ENCODE results near the gene TMEM170A. TPM values are rescaled to one million over a fixed set of nuclear protein-coding genes. Genes with fewer than 3 reads are reported as not detected.
"Not testable (repeated sequence)": the region's sequence is repeated elsewhere in the genome, so short reads cannot be mapped to it uniquely, and the experiment has no call there.

The TMEM170A gene
- total and polyA plus RNA-seq, 3 donors from 2014 or later, result 42.2 to 54.2 (median 44.3) TPM

GRCh38 chr16:75429621-75430403, 34.7 kb downstream of the TMEM170A start:
- H3K27ac ChIP-seq, result peak overlapping the region; percentile 72 to 77
- peaks cover 1% of the 10 kb centered on the region for H3K4me1 ChIP-seq
- no peaks in the 10 kb centered on the region for H3K36me3 ChIP-seq (ENCODE audit: low read depth, missing control alignments)
- no peak overlapping the region for H3K4me3 ChIP-seq
- no peaks in the 10 kb centered on the region for H3K9me3 ChIP-seq
- no peak for DNase-seq
- WGBS, 2 donors, result 82 to 85% methylated on average over 11 of the region's 11 CpGs
- TF ChIP-seq POLR2A (IDR thresholded peaks at IDR 0.05), result no peak
- TF ChIP-seq CTCF (IDR thresholded peaks at IDR 0.05), result no peak
- intact Hi-C loops (cut with DNase I; ENCODE audit: low total_unique reads), result no loop called here
- H3K27me3 ChIP-seq, result no peaks in the 10 kb centered on the region

GRCh38 chr16:75426524-75426923, 38.0 kb downstream of the TMEM170A start:
- intact Hi-C loops (cut with DNase I; ENCODE audit: low total_unique reads); H3K4me3 ChIP-seq; H3K36me3 ChIP-seq (ENCODE audit: low read depth, missing control alignments); H3K9me3 ChIP-seq; DNase-seq; H3K27me3 ChIP-seq: not testable (repeated sequence)
- Histone ChIP-seq H3K27ac (peak overlapping the region in 1 of 2 donors; percentile 77), H3K4me1 (peaks cover 12% of the 10 kb centered on the region)
- WGBS, 2 donors, result 50 to 69% methylated on average over 2 of the region's 2 CpGs

GRCh38 chr16:75424105-75424762, 40.3 kb downstream of the TMEM170A start:
- H3K9me3 ChIP-seq; H3K4me3 ChIP-seq; H3K27me3 ChIP-seq; H3K36me3 ChIP-seq (ENCODE audit: low read depth, missing control alignments); DNase-seq; intact Hi-C loops (cut with DNase I; ENCODE audit: low total_unique reads): not testable (repeated sequence)
- peaks cover 27% of the 10 kb centered on the region for H3K4me1 ChIP-seq
- WGBS, 2 donors, result 55% methylated on average over 18 of the region's 18 CpGs
- peak overlapping the region; percentile 46 to 59 for H3K27ac ChIP-seq

- H3K27me3 ChIP-seq, result no peaks in the 10 kb centered on the region
- TF ChIP-seq POLR2A (IDR thresholded peaks at IDR 0.05) (no peak), CTCF (IDR thresholded peaks at IDR 0.05) (no peak)
- intact Hi-C loops (cut with DNase I; ENCODE audit: low total_unique reads), result no loop called here
- no peak overlapping the region for H3K4me3 ChIP-seq
- DNase-seq, result no peak
- H3K4me1 ChIP-seq, result peaks cover 30% of the 10 kb centered on the region
- WGBS, 2 donors, result 43 to 66% methylated on average over 4 of the region's 4 CpGs
- H3K36me3 ChIP-seq (ENCODE audit: low read depth, missing control alignments), result no peaks in the 10 kb centered on the region
- H3K9me3 ChIP-seq, result no peaks in the 10 kb centered on the region
- H3K27ac ChIP-seq, result peak overlapping the region in 1 of 2 donors; percentile 46
Measured at GRCh38 chr16:75423723-75424104, 40.8 kb downstream of the TMEM170A start.

- no peak overlapping the region for H3K27ac ChIP-seq
- 79 to 92% methylated on average over 1 of the region's 1 CpG for WGBS, 2 donors
- no peaks in the 10 kb centered on the region for H3K36me3 ChIP-seq (ENCODE audit: low read depth, missing control alignments)
- intact Hi-C loops (cut with DNase I; ENCODE audit: low total_unique reads), result no loop called here
- TF ChIP-seq CTCF (IDR thresholded peaks at IDR 0.05), result no peak
- TF ChIP-seq POLR2A (IDR thresholded peaks at IDR 0.05), result no peak
- H3K4me1 ChIP-seq, result peaks cover 39% of the 10 kb centered on the region
- no peak for DNase-seq
- no peaks in the 10 kb centered on the region for H3K9me3 ChIP-seq
- no peaks in the 10 kb centered on the region for H3K27me3 ChIP-seq
- H3K4me3 ChIP-seq, result no peak overlapping the region
Measured at GRCh38 chr16:75421820-75422126, 42.7 kb downstream of the TMEM170A start.
